ENCODE data around the gene DNAJC7.
"Not testable (repeated sequence)": the region's sequence is repeated elsewhere in the genome, so short reads cannot be mapped to it uniquely, and the experiment has no call there.

DNAJC7 gene

GRCh38 chr17:42010898-42011516 lies 6.2 kb downstream of the DNAJC7 start:
- DNase-seq: no peak

GRCh38 chr17:42010266-42010680 lies 7.0 kb downstream of the DNAJC7 start:
- not testable (repeated sequence) for DNase-seq

- DNase-seq: no peak
Measured at GRCh38 chr17:42009170-42009569, 8.1 kb downstream of the DNAJC7 start.

- DNase-seq: no peak
Measured at GRCh38 chr17:42005166-42005565, 12.1 kb downstream of the DNAJC7 start.

GRCh38 chr17:42002792-42003301 lies 14.4 kb downstream of the DNAJC7 start:
- DNase-seq: no peak

- no peak for DNase-seq
Measured at GRCh38 chr17:42002175-42002791, 15.0 kb downstream of the DNAJC7 start.

GRCh38 chr17:42001729-42002128 lies 15.5 kb downstream of the DNAJC7 start:
- no peak for DNase-seq

GRCh38 chr17:42000413-42001133 lies 16.7 kb downstream of the DNAJC7 start:
- no peak for DNase-seq

- DNase-seq: no peak
Measured at GRCh38 chr17:41998497-41998896, 18.7 kb downstream of the DNAJC7 start.

GRCh38 chr17:41996855-41997164 lies 20.4 kb downstream of the DNAJC7 start:
- DNase-seq: no peak

- DNase-seq: no peak
Measured at GRCh38 chr17:41992576-41992975, 24.7 kb downstream of the DNAJC7 start.

GRCh38 chr17:41989702-41990419 lies 27.4 kb downstream of the DNAJC7 start:
- DNase-seq: no peak

GRCh38 chr17:41988418-41988817 lies 28.8 kb downstream of the DNAJC7 start:
- DNase-seq: no peak

- DNase-seq: no peak
Measured at GRCh38 chr17:41987642-41988041, 29.6 kb downstream of the DNAJC7 start.

GRCh38 chr17:41986634-41987033 lies 30.6 kb downstream of the DNAJC7 start:
- DNase-seq: no peak

- DNase-seq: no peak
Measured at GRCh38 chr17:41985919-41986318, 31.3 kb downstream of the DNAJC7 start.

- DNase-seq: no peak
Measured at GRCh38 chr17:41984454-41984853, 32.8 kb downstream of the DNAJC7 start.

GRCh38 chr17:41982026-41982760 lies 35.0 kb downstream of the DNAJC7 start:
- no peak for DNase-seq

- no peak for DNase-seq
Measured at GRCh38 chr17:41977991-41978390, 39.2 kb downstream of the DNAJC7 start.

- DNase-seq: no peak
Measured at GRCh38 chr17:41976142-41976768, 41.0 kb downstream of the DNAJC7 start.

GRCh38 chr17:41975099-41976083 lies 41.8 kb downstream of the DNAJC7 start:
- DNase-seq: no peak

Data from stimulated activated CD4-positive, alpha-beta T cell treated with anti-CD3 and anti-CD28 coated beads, Interleukin-4, amount 100 ng/mL, for 4 hours (primary cell).